Transverse colon (tissue), 4 donors: ENCODE results near the gene BRIX1. TPM values are rescaled to one million over a fixed set of nuclear protein-coding genes. Genes with fewer than 3 reads are reported as not detected.
"Not testable (repeated sequence)": the region's sequence is repeated elsewhere in the genome, so short reads cannot be mapped to it uniquely, and the experiment has no call there.

Source experiments
- DNase-seq: peaks from one replicate; pipeline ENCODE4 v3.0.0-alpha.2; 2019
- H3K27ac ChIP-seq, 4 donors: fragments of 200-600 bp; sonication (generic); 2 replicates each; pipeline ENCODE4 v1.5.1; 2016 to 2018; ENCODE audit warnings: inconsistent platforms in 4 of 4
- H3K27me3 ChIP-seq: fragments of 200-600 bp; sonication (generic); 2 replicates; pipeline ENCODE4 v1.5.1; 2017; ENCODE audit warnings: inconsistent platforms
- H3K36me3 ChIP-seq, 4 donors: fragments of 200-600 bp; sonication (generic); 2 replicates each; pipeline ENCODE4 v1.5.1; 2017 to 2019; ENCODE audit warnings: inconsistent platforms in 4 of 4
- H3K4me1 ChIP-seq, 4 donors: fragments of 200-600 bp; sonication (generic); 2 replicates each; pipeline ENCODE4 v1.5.1; 2017 to 2020; ENCODE audit warnings: inconsistent platforms in 4 of 4
- H3K4me3 ChIP-seq, 4 donors: fragments of 200-600 bp; sonication (generic); 1 replicate in 1 of 4; 2 replicates in 3 of 4; pipeline versions ENCODE4 v1.5.1 to v1.6.1; 2017 to 2019; ENCODE audit warnings: inconsistent platforms in 4 of 4
- H3K9me3 ChIP-seq, 2 donors: fragments of 200-600 bp; sonication (generic); 2 replicates each; pipeline ENCODE4 v1.5.1; 2017 to 2019; ENCODE audit warnings: inconsistent platforms in 2 of 2
- EP300 ChIP-seq: sonication (generic); formaldehyde crosslinking; IDR thresholded peaks from one replicate; pipeline ENCODE4 v1.6.1; 2017; ENCODE audit warnings: antibody characterized with exemption, low read depth
- POLR2A ChIP-seq: fragments of 450-650 bp; IDR thresholded peaks from one replicate; pipeline ENCODE4 v1.6.1; 2016; ENCODE audit warnings: antibody characterized with exemption, mild to moderate bottlenecking, moderate library complexity
- POLR2AphosphoS5 ChIP-seq, 3 donors: sonication (generic); formaldehyde crosslinking; IDR thresholded peaks; one replicate each; pipeline ENCODE4 v1.6.1; 2016; ENCODE audit warnings: antibody characterized with exemption in 3 of 3
- WGBS, 2 donors: methylation state at CpG; one replicate each; pipeline ENCODE4 v1.1.5; 2018; ENCODE audit warnings: low coverage in 1 of 2; 5-methylcytosine and 5-hydroxymethylcytosine counted together
- in situ Hi-C, 4 donors: fragments of 200-750 bp; cut with MboI; loops; one replicate each; pipeline versions ENCODE4 v1.15.0 to v1.15.1; 2017; ENCODE audit warnings: low sequenced_read_pairs in 3 of 4, low pct_ligation_motif_present in 1 of 4, low pct_unique_long_range_greater_than_20kb in 1 of 4
- intact Hi-C: fragments of 100-400 bp; cut with DNase I; formaldehyde crosslinking; loops from one replicate; pipeline ENCODE4 v1.15.1; 2023; ENCODE audit warnings: low total_unique reads
- total RNA-seq, 4 donors: library from RNA; depleted of rRNA; stranded (reverse); fragments of >200 nt; gene quantifications; one replicate each; pipeline ENCODE4 v1.1.0, GENCODE V29; 2016
- TF ChIP-seq, protein P1 (sequence below), 5 experiments: fragments of 200-600 bp in 3 of 5; fragments of 450-650 bp in 2 of 5; sonication (generic) in 3 of 5; IDR thresholded peaks; 1 replicate in 2 of 5; 2 replicates in 3 of 5; pipeline ENCODE4 v1.5.1; 2016 to 2017; ENCODE audit warnings: antibody characterized with exemption in 5 of 5, inconsistent platforms in 3 of 5, mild to moderate bottlenecking in 2 of 5, moderate library complexity in 1 of 5

Gene BRIX1
- total RNA-seq, 4 donors from 2014 or later = 1.5 to 15.6 (median 7.5) TPM

DNA sequence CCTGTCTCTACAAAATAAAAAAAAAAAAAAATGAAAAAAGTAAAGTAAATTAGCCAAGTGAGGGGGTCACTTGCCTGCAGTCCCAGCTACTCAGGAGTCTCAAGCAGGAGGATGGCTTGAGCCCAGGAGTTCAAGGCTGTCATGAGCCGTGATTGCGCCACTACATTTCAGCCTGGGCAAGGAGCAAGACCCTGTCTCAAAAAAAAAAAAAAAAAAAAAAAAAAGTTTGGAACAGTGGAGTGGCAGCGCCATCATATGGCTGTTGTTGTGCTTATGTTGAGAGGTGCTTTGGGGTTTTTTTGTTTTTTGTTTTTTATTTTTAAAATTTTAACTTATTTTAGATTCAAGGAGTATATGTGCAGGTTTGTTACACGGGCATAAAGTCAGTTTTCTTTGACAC, 3.6 kb downstream of the BRIX1 start:
- H3K27me3 ChIP-seq = no peaks in the 10 kb centered on the region
- no peak overlapping the region for H3K27ac ChIP-seq
- peaks cover 15 to 31% (median 19%) of the 10 kb centered on the region in 4 donors for H3K4me1 ChIP-seq
- in situ Hi-C loops = loop anchor here in 3 of 4 donors (25.0 kb wide), 2 partner anchors 907 to 1482 kb away; partner anchors contain the start of genes AMACR (in 2 of the 3) and TARS1 (in 2 of the 3)
- peaks cover 0 to 28% (median 7%) of the 10 kb centered on the region in 4 donors for H3K36me3 ChIP-seq
- TF ChIP-seq, protein P1, sequence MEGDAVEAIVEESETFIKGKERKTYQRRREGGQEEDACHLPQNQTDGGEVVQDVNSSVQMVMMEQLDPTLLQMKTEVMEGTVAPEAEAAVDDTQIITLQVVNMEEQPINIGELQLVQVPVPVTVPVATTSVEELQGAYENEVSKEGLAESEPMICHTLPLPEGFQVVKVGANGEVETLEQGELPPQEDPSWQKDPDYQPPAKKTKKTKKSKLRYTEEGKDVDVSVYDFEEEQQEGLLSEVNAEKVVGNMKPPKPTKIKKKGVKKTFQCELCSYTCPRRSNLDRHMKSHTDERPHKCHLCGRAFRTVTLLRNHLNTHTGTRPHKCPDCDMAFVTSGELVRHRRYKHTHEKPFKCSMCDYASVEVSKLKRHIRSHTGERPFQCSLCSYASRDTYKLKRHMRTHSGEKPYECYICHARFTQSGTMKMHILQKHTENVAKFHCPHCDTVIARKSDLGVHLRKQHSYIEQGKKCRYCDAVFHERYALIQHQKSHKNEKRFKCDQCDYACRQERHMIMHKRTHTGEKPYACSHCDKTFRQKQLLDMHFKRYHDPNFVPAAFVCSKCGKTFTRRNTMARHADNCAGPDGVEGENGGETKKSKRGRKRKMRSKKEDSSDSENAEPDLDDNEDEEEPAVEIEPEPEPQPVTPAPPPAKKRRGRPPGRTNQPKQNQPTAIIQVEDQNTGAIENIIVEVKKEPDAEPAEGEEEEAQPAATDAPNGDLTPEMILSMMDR (IDR thresholded peaks at IDR 0.05) = no peak
- no peak for TF ChIP-seq POLR2AphosphoS5 (IDR thresholded peaks at IDR 0.05)
- TF ChIP-seq POLR2A = no peak
- no peak for TF ChIP-seq EP300
- WGBS, 2 donors = 73 to 89% methylated on average over 2 to 4 of the region's 4 CpGs
- H3K4me3 ChIP-seq = no peak overlapping the region
- H3K9me3 ChIP-seq = no peaks in the 10 kb centered on the region
- no peak for DNase-seq
- intact Hi-C loops = no loop called here

DNA sequence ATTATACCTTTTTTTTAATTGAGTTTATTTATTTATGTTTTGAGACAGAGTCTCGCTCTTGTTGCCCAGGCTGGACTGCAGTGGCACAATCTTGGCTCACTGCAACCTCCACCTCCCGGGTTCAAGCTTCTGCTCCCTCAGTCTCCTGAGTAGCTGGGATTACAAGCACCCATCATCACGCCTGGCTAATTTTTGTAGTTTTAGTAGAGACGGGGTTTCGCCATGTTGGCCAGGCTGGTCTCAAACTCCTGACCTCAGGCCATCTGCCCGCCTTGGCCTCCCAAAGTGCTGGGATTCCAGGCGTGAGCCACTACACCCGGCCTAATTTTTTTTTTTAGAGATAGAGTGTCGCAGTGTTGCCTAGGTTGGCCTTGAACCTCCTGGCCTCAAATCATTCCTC, 7.7 kb downstream of the BRIX1 start:
- DNase-seq, H3K9me3 ChIP-seq, H3K4me1 ChIP-seq, intact Hi-C loops, H3K27me3 ChIP-seq, H3K4me3 ChIP-seq: not testable (repeated sequence)
- 89 to 94% methylated on average over 4 to 9 of the region's 9 CpGs for WGBS, 2 donors
- in situ Hi-C loops = loop anchor here in 3 of 4 donors (25.0 kb wide), 2 partner anchors 911 to 1486 kb away; partner anchors contain the start of genes AMACR (in 2 of the 3) and TARS1 (in 2 of the 3)
- Histone ChIP-seq H3K36me3 (peaks cover 0 to 44% (median 13%) of the 10 kb centered on the region in 4 donors), H3K27ac (peak overlapping the region in 2 of 4 donors; percentile 7 to 29)

DNA sequence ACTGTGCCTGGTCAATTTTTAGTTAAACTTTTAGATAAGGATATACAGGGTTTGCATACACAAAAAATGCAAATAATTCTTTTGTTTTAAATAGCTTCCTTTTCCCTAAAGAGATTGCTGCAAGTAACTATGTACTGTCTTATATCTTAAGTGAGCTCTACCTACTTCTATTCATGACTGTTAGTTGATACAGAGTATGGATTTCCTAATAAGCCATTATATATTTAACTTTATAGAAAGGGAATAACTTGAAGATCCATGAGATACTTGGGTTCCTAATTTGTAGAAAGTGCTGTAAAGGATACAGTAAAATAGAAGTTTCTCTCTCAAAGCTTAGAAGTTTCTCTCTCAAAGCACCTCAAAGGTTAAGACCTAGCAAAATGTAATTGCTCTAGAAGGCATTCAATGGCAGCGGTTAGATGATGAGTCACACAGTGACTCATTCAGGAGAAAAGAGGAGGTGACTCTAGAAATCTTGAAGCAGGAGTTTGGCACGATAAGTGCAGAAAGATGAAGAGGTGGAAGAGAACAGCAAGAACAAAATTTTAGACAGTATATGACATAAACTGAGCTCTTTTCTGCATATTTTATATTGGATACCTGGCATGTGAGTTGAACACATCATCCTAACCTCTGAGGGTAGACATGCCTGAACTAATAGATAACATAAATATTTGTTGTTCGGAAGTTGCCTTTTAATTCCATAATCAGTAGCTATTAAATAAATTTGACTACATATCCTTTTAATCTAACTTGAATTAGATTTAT, 8.4 kb downstream of the BRIX1 start:
- Histone ChIP-seq H3K9me3 (no peaks in the 10 kb centered on the region), H3K36me3 (peaks cover 0 to 44% (median 13%) of the 10 kb centered on the region in 4 donors), H3K27me3 (no peaks in the 10 kb centered on the region), H3K4me1 (peaks cover 0 to 12% (median 2%) of the 10 kb centered on the region in 4 donors), H3K4me3 (no peak overlapping the region), H3K27ac (peak overlapping the region in 2 of 4 donors; percentile 7 to 29)
- TF ChIP-seq EP300 (no peak), POLR2A (no peak), POLR2AphosphoS5 (IDR thresholded peaks at IDR 0.05) (no peak)
- TF ChIP-seq, protein P1 (IDR thresholded peaks at IDR 0.05) = no peak
- 38 to 45% methylated on average over 3 of the region's 3 CpGs for WGBS, 2 donors
- in situ Hi-C loops = loop anchor here in 3 of 4 donors (25.0 kb wide), 2 partner anchors 912 to 1487 kb away; partner anchors contain the start of genes AMACR (in 2 of the 3) and TARS1 (in 2 of the 3)
- no peak for DNase-seq
- intact Hi-C loops = no loop called here

DNA sequence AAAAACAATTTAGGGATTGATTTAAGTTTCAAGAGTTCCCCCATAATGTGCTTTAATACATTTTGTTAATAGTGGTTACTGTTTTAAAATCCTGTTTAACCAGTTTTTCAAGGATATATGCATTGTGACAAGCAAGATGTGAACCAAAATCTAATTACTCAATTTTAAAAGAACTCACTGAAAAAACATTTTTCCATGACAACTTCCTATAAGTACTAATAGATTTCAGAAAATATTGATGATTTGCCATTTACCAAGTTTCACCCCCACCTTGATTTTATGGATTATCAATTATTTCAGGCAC, 8.9 kb downstream of the BRIX1 start:
- TF ChIP-seq POLR2A (no peak), EP300 (no peak), POLR2AphosphoS5 (IDR thresholded peaks at IDR 0.05) (no peak)
- TF ChIP-seq, protein P1 (IDR thresholded peaks at IDR 0.05) = no peak
- no peak for DNase-seq
- no peak overlapping the region for H3K4me3 ChIP-seq
- H3K36me3 ChIP-seq = peaks cover 0 to 44% (median 13%) of the 10 kb centered on the region in 4 donors
- peaks cover 0 to 14% (median 2%) of the 10 kb centered on the region in 4 donors for H3K4me1 ChIP-seq
- no peaks in the 10 kb centered on the region for H3K27me3 ChIP-seq
- no peak overlapping the region for H3K27ac ChIP-seq
- H3K9me3 ChIP-seq = no peaks in the 10 kb centered on the region
- intact Hi-C loops (no loop called here), in situ Hi-C loops (loop anchor here in 3 of 4 donors (25.0 kb wide), 2 partner anchors 912 to 1487 kb away; partner anchors contain the start of genes AMACR (in 2 of the 3) and TARS1 (in 2 of the 3))
